HCT116 (cell line): ENCODE results near the gene TATDN2. TPM values are rescaled to one million over a fixed set of nuclear protein-coding genes. Genes with fewer than 3 reads are reported as not detected.

Experiments used
- ATAC-seq: fragments of 200-7000 bp; cut with Tn5 transposase; 2 replicates; pipeline ENCODE4 v1.9.1; 2020; ENCODE audit warnings: mild to moderate bottlenecking, moderate library complexity
- BruUV-seq: library from RNA; stranded (reverse); fragments of 400-500 nt; replicated peaks from 2 replicates; lab custom pipeline; 2021; lab: Mats Ljungman, UMichigan
- CTCF ChIA-PET: fragments of 300-600 bp; sonication (Branson Sonifier 250); formaldehyde crosslinking; loops from one replicate; lab custom pipeline; 2021; ENCODE audit warnings: antibody characterized with exemption; lab: Charles Lee
- POLR2A ChIA-PET: fragments of 300-600, 350-600 bp; sonication (Branson Sonifier 250); formaldehyde crosslinking; loops from one replicate; lab custom pipeline; 2021; ENCODE audit warnings: antibody characterized with exemption; lab: Charles Lee
- RAD21 ChIA-PET, 2 experiments: fragments of 300-600 bp; sonication (Branson Sonifier 250); formaldehyde crosslinking; loops; one replicate each; lab custom pipeline; 2023; ENCODE audit warnings: low total read pairs in 2 of 2; ENCODE audit not compliant: uncharacterized antibody in 2 of 2, unreplicated experiment in 2 of 2, low non-redundant PET in 1 of 2; lab: Charles Lee
- DNase-seq: peaks from one replicate; pipeline ENCODE4 v3.0.0-alpha.2; 2010; ENCODE audit warnings: low read depth, low spot score
- H2AFZ ChIP-seq: fragments of 200-600 bp; shearing (Covaris generic), sonication (generic); 2 replicates; pipeline ENCODE4 v1.6.1; 2017; ENCODE audit warnings: low read depth, mixed run types, mixed read lengths, antibody characterized with exemption, low read length; ENCODE audit not compliant: poor library complexity, severe bottlenecking
- H3K27ac ChIP-seq: 2 replicates; pipeline ENCODE4 v1.5.1; 2012; ENCODE audit warnings: low read depth, low read length
- H3K27me3 ChIP-seq: fragments of 200-600 bp; sonication (generic); 2 replicates; pipeline ENCODE4 v1.6.1; 2016; ENCODE audit warnings: mixed run types, low read length, mixed read lengths; ENCODE audit not compliant: insufficient read depth
- H3K36me3 ChIP-seq, 2 experiments: fragments of 200-500 bp in 1 of 2; fragments of 200-600 bp in 1 of 2; sonication (Bioruptor generic) in 1 of 2; sonication (generic) in 1 of 2; 2 replicates each; pipeline versions ENCODE4 v1.5.1 to v1.6.1; 2014 to 2016; ENCODE audit warnings: low read length in 2 of 2, inconsistent platforms in 1 of 2, mixed read lengths in 1 of 2, mixed run types in 1 of 2; ENCODE audit not compliant: insufficient read depth in 2 of 2, control insufficient read depth in 1 of 2
- H3K4me1 ChIP-seq, 2 experiments: fragments of 200-600 bp in 1 of 2; sonication (generic) in 1 of 2; 2 replicates each; pipeline versions ENCODE4 v1.5.1 to v1.6.1; 2012 to 2017; ENCODE audit warnings: low read length in 2 of 2, inconsistent platforms in 1 of 2, mild to moderate bottlenecking in 1 of 2, mixed read lengths in 1 of 2, mixed run types in 1 of 2, moderate library complexity in 1 of 2; ENCODE audit not compliant: insufficient read depth in 2 of 2, control insufficient read depth in 1 of 2
- H3K4me2 ChIP-seq: fragments of 200-600 bp; sonication (generic); 2 replicates; pipeline ENCODE4 v1.6.1; 2017; ENCODE audit warnings: mixed run types, low read length, mixed read lengths
- H3K4me3 ChIP-seq, 2 experiments: fragments of 200-600 bp in 1 of 2; sonication (generic) in 1 of 2; replicated peaks in 1 of 2; 2 replicates each; pipeline ENCODE4 v1.5.1; 2011 to 2016; ENCODE audit warnings: low read length in 2 of 2, control low read depth in 1 of 2, low read depth in 1 of 2, mild to moderate bottlenecking in 1 of 2, mixed read lengths in 1 of 2, mixed run types in 1 of 2
- H3K79me2 ChIP-seq: fragments of 200-600 bp; sonication (generic); 2 replicates; pipeline ENCODE4 v1.6.1; 2017; ENCODE audit warnings: mild to moderate bottlenecking, mixed run types, low read length, moderate library complexity, mixed read lengths; ENCODE audit not compliant: insufficient read depth
- H3K9ac ChIP-seq: fragments of 200-600 bp; sonication (generic); 2 replicates; pipeline ENCODE4 v1.6.1; 2016; ENCODE audit warnings: low read length, mixed read lengths
- H3K9me2 ChIP-seq: fragments of 200-600 bp; sonication (generic), shearing (Covaris generic); 2 replicates; pipeline ENCODE4 v1.6.1; 2017; ENCODE audit warnings: mixed run types, mild to moderate bottlenecking, moderate library complexity; ENCODE audit not compliant: insufficient read depth
- H3K9me3 ChIP-seq, 2 experiments: fragments of 200-500 bp in 1 of 2; fragments of 200-600 bp in 1 of 2; sonication (Bioruptor generic) in 1 of 2; sonication (generic) in 1 of 2; 2 replicates each; pipeline ENCODE4 v1.6.1; 2014 to 2017; ENCODE audit warnings: low read length in 2 of 2, mixed read lengths in 2 of 2, inconsistent platforms in 1 of 2, low read depth in 1 of 2, mild to moderate bottlenecking in 1 of 2, mixed run types in 1 of 2, moderate library complexity in 1 of 2; ENCODE audit not compliant: control insufficient read depth in 1 of 2, insufficient read depth in 1 of 2
- H4K20me1 ChIP-seq: fragments of 200-600 bp; sonication (generic), shearing (Covaris generic); 2 replicates; pipeline ENCODE4 v1.6.1; 2017; ENCODE audit warnings: mixed run types, mild to moderate bottlenecking, moderate library complexity; ENCODE audit not compliant: insufficient read depth
- ATF3 ChIP-seq: IDR thresholded peaks from 2 replicates; pipeline ENCODE4 v1.6.1; 2012
- CEBPB ChIP-seq: IDR thresholded peaks from 2 replicates; pipeline ENCODE4 v1.6.1; 2012; ENCODE audit warnings: low read depth
- CTCF ChIP-seq, 3 experiments: fragments of 200-600 bp in 1 of 3; sonication (generic) in 1 of 3; IDR thresholded peaks in 2 of 3; conservative IDR thresholded peaks in 1 of 3; 2 replicates each; pipeline ENCODE4 v1.5.1; 2012 to 2017; ENCODE audit warnings: low read depth in 2 of 3, low read length in 2 of 3, antibody characterized with exemption in 1 of 3, borderline replicate concordance in 1 of 3, control low read depth in 1 of 3, mild to moderate bottlenecking in 1 of 3, mixed read lengths in 1 of 3, mixed run types in 1 of 3, moderate library complexity in 1 of 3; ENCODE audit not compliant: insufficient read depth in 1 of 3
- ELF1 ChIP-seq: IDR thresholded peaks from 2 replicates; pipeline ENCODE4 v1.6.1; 2012; ENCODE audit warnings: low read depth, borderline replicate concordance
- EZH2 ChIP-seq: fragments of 200-600 bp; sonication (generic); IDR thresholded peaks from 2 replicates; pipeline ENCODE4 v1.6.1; 2017; ENCODE audit warnings: antibody characterized with exemption, mixed run types
- EZH2phosphoT487 ChIP-seq: fragments of 200-600 bp; IDR thresholded peaks from 2 replicates; pipeline ENCODE4 v1.6.1; 2018; ENCODE audit warnings: antibody characterized with exemption, borderline replicate concordance
- FOSL1 ChIP-seq: IDR thresholded peaks from 2 replicates; pipeline ENCODE4 v1.6.1; 2012; ENCODE audit warnings: low read depth
- JUND ChIP-seq: IDR thresholded peaks from 2 replicates; pipeline ENCODE4 v1.6.1; 2012
- POLR2AphosphoS5 ChIP-seq: IDR thresholded peaks from 2 replicates; pipeline ENCODE4 v1.6.1; 2011; ENCODE audit warnings: mild to moderate bottlenecking, low read depth, low read length, moderate library complexity
- RAD21 ChIP-seq: IDR thresholded peaks from 2 replicates; pipeline ENCODE4 v1.6.1; 2012; ENCODE audit warnings: low read depth, mild to moderate bottlenecking
- SIN3A ChIP-seq: IDR thresholded peaks from 2 replicates; pipeline ENCODE4 v1.6.1; 2012; ENCODE audit warnings: low read depth
- SRF ChIP-seq: IDR thresholded peaks from 2 replicates; pipeline ENCODE4 v1.6.1; 2012; ENCODE audit warnings: low read depth
- TCF7L2 ChIP-seq: IDR thresholded peaks from 2 replicates; pipeline ENCODE4 v1.7.0; 2011; ENCODE audit warnings: borderline replicate concordance, inconsistent platforms; ENCODE audit not compliant: insufficient read depth, insufficient read length; ENCODE audit errors: extremely low read depth
- YY1 ChIP-seq: IDR thresholded peaks from 2 replicates; pipeline ENCODE4 v1.6.1; 2011; ENCODE audit warnings: low read length, low read depth, moderate library complexity, mild to moderate bottlenecking; ENCODE audit not compliant: insufficient replicate concordance; ENCODE audit errors: extremely low read depth
- ZBTB33 ChIP-seq: IDR thresholded peaks from 2 replicates; pipeline ENCODE4 v1.6.1; 2011; ENCODE audit warnings: mild to moderate bottlenecking, low read length, moderate library complexity; ENCODE audit not compliant: insufficient replicate concordance; ENCODE audit errors: extremely low read depth
- ZFX ChIP-seq: fragments of 450-650 bp; IDR thresholded peaks from 2 replicates; pipeline ENCODE4 v1.6.1; 2017
- ZNF274 ChIP-seq: fragments of 200-500 bp; sonication (Bioruptor generic); IDR thresholded peaks from 2 replicates; pipeline ENCODE4 v1.6.1; 2014; ENCODE audit warnings: mild to moderate bottlenecking, low read depth, low read length, inconsistent platforms
- intact Hi-C: fragments of 100-400 bp; cut with micrococcal nuclease; formaldehyde crosslinking; loops from 2 replicates; pipeline ENCODE4 v1.10.0; 2022
- total RNA-seq: library from RNA; stranded (reverse); gene quantifications from one replicate; pipeline ENCODE4 v1.2.1, GENCODE V29; 2021; ENCODE audit not compliant: unreplicated experiment

The TATDN2 gene
- total RNA-seq, 1 experiment from 2014 or later, result 26.8 TPM

GRCh38 chr3:10251006-10251405 lies 2.7 kb downstream of the TATDN2 start:
- Histone ChIP-seq H4K20me1 (no peaks in the 10 kb centered on the region), H3K9me2 (no peaks in the 10 kb centered on the region), H3K79me2 (peaks cover 66% of the 10 kb centered on the region), H3K9ac (no peak overlapping the region; the same call in 1 of the 2 replicates), H3K27me3 (no peaks in the 10 kb centered on the region), H3K27ac (no peak overlapping the region), H3K4me3 (no peak overlapping the region), H3K36me3 (peaks cover 7 to 30% of the 10 kb centered on the region in 2 experiments; a peak in 3 of 4 replicates), H3K4me2 (no peak overlapping the region), H3K9me3 (peaks cover 0 to 7% of the 10 kb centered on the region in 2 experiments; a peak in 1 of 4 replicates), H3K4me1 (peaks cover 6 to 20% of the 10 kb centered on the region in 2 experiments; a peak in 3 of 4 replicates), H2AFZ (no peak overlapping the region)
- intact Hi-C loops, result no loop called here
- ChIA-PET POLR2A (no interaction called here), CTCF (interaction anchor here (1.2 kb wide), 1 partner anchor 13 kb away, joined by 3 read pairs; no protein-coding TSS in a partner anchor), RAD21 (no interaction called here)
- BruUV-seq, result no TSS peak
- no peak for DNase-seq
- ATAC-seq, result no peak
- no peak for TF ChIP-seq ELF1
- TF ChIP-seq POLR2AphosphoS5, result no peak
- no peak for TF ChIP-seq TCF7L2
- TF ChIP-seq EZH2phosphoT487, result no peak

- Histone ChIP-seq H3K9ac (no peak overlapping the region), H3K4me2 (no peak overlapping the region), H4K20me1 (no peaks in the 10 kb centered on the region), H2AFZ (no peak overlapping the region), H3K4me1 (peaks cover 3 to 13% of the 10 kb centered on the region in 2 experiments; a peak in 2 of 4 replicates), H3K79me2 (peaks cover 78% of the 10 kb centered on the region), H3K4me3 (no peak overlapping the region), H3K9me3 (no peaks in the 10 kb centered on the region), H3K27ac (no peak overlapping the region), H3K27me3 (no peaks in the 10 kb centered on the region), H3K36me3 (peaks cover 8 to 35% of the 10 kb centered on the region in 2 experiments; a peak in 3 of 4 replicates), H3K9me2 (no peaks in the 10 kb centered on the region)
- RAD21 ChIA-PET, result no interaction called here
- BruUV-seq, result no TSS peak
- intact Hi-C loops, result no loop called here
- CTCF ChIA-PET, result no interaction called here
- DNase-seq (no peak), ATAC-seq (no peak)
- POLR2A ChIA-PET, result no interaction called here
- TF ChIP-seq CTCF (IDR thresholded peaks at IDR 0.05 in 2 of 3, conservative IDR thresholded peaks at IDR 0.05 in 1 of 3; ENCODE audit: borderline replicate concordance in 1 of 3, insufficient read depth in 1 of 3, low read depth in 2 of 3, low read length in 2 of 3) (no peak), SRF (no peak), ZBTB33 (no peak), POLR2AphosphoS5 (no peak), JUND (no peak), EZH2phosphoT487 (no peak), FOSL1 (no peak), ZNF274 (no peak), ZFX (no peak), TCF7L2 (no peak), EZH2 (no peak), YY1 (no peak), SIN3A (no peak), ATF3 (no peak), RAD21 (no peak), CEBPB (no peak)
Observed at GRCh38 chr3:10253731-10254130, 5.5 kb downstream of the TATDN2 start.
